ENCODE measurements around the gene AMPH. TPM values are rescaled to one million over a fixed set of nuclear protein-coding genes. Genes with fewer than 3 reads are reported as not detected.

Gene AMPH
- total RNA-seq, 1 experiment from 2014 or later, result 9.0 TPM

GRCh38 chr7:38539477-38540081, 91.6 kb downstream of the AMPH start:
- ChIA-PET POLR2A (no interaction called here), CTCF (interaction anchor here (0.9 kb wide), 1 partner anchor 204 kb away, joined by 3 read pairs; no protein-coding TSS in a partner anchor)
- Mint-ChIP-seq H3K9me3 (no peaks in the 10 kb centered on the region), H3K4me3 (no peak overlapping the region), H3K27ac (no peak overlapping the region), H3K4me1 (peaks cover 24% of the 10 kb centered on the region), H3K27me3 (ENCODE audit: low read depth) (no peaks in the 10 kb centered on the region; the same call in 1 of the 2 replicates), H3K36me3 (no peaks in the 10 kb centered on the region)
- DNase-seq (ENCODE audit: low spot score) (no peak), ATAC-seq (no peak)
- TF ChIP-seq GABPB1 (CRISPR knock-in tag; IDR thresholded peaks at IDR 0.05) (no peak), FOXJ3 (CRISPR knock-in tag; IDR thresholded peaks at IDR 0.05; ENCODE audit: borderline replicate concordance) (no peak), OVOL2 (CRISPR knock-in tag; IDR thresholded peaks at IDR 0.05; ENCODE audit: borderline replicate concordance) (no peak), PRDM15 (CRISPR knock-in tag; IDR thresholded peaks at IDR 0.05) (no peak), USF2 (CRISPR knock-in tag; IDR thresholded peaks at IDR 0.05) (no peak), ZNF219 (CRISPR knock-in tag; IDR thresholded peaks at IDR 0.05; ENCODE audit: borderline replicate concordance) (no peak), PREB (CRISPR knock-in tag; IDR thresholded peaks at IDR 0.05; ENCODE audit: borderline replicate concordance) (no peak), CDX4 (CRISPR knock-in tag; IDR thresholded peaks at IDR 0.05; ENCODE audit: borderline replicate concordance) (no peak), NFYB (CRISPR knock-in tag; conservative IDR thresholded peaks at IDR 0.05; ENCODE audit: low read depth) (no peak), MXD4 (CRISPR knock-in tag; IDR thresholded peaks at IDR 0.05; ENCODE audit: borderline replicate concordance) (no peak), ZNF425 (CRISPR knock-in tag; conservative IDR thresholded peaks at IDR 0.05) (no peak), ATF1 (CRISPR knock-in tag; IDR thresholded peaks at IDR 0.05) (no peak), GTF2I (CRISPR knock-in tag; conservative IDR thresholded peaks at IDR 0.05) (no peak), ZNF532 (CRISPR knock-in tag; IDR thresholded peaks at IDR 0.05; ENCODE audit: borderline replicate concordance) (no peak), CBFB (CRISPR knock-in tag; IDR thresholded peaks at IDR 0.05; ENCODE audit: low read depth) (no peak)
